Stimulated activated naive CD8-positive, alpha-beta T cell treated with anti-CD3 and anti-CD28 coated beads, Interleukin-15, Interleukin-2, amounts not matched to agents 100 ng/mL and 50 ng/mL, for 24 hours (primary cell): ENCODE data around the gene GNB1L.

Source experiments
- H3K27ac Mint-ChIP-seq: one replicate; pipeline ENCODE4 v1.8.0; 2021; ENCODE audit warnings: mild to moderate bottlenecking, mixed read lengths
- H3K27me3 Mint-ChIP-seq: one replicate; pipeline ENCODE4 v1.8.0; 2021; ENCODE audit warnings: mixed read lengths
- H3K36me3 Mint-ChIP-seq: one replicate; pipeline ENCODE4 v1.8.0; 2021; ENCODE audit warnings: low read depth, mixed read lengths
- H3K4me1 Mint-ChIP-seq: one replicate; pipeline ENCODE4 v1.8.0; 2021; ENCODE audit warnings: low read depth, mixed read lengths
- H3K4me3 Mint-ChIP-seq: one replicate; pipeline ENCODE4 v1.8.0; 2021; ENCODE audit warnings: mild to moderate bottlenecking, mixed read lengths
- H3K9me3 Mint-ChIP-seq: one replicate; pipeline ENCODE4 v1.8.0; 2021; ENCODE audit warnings: mixed read lengths

Gene GNB1L

DNA sequence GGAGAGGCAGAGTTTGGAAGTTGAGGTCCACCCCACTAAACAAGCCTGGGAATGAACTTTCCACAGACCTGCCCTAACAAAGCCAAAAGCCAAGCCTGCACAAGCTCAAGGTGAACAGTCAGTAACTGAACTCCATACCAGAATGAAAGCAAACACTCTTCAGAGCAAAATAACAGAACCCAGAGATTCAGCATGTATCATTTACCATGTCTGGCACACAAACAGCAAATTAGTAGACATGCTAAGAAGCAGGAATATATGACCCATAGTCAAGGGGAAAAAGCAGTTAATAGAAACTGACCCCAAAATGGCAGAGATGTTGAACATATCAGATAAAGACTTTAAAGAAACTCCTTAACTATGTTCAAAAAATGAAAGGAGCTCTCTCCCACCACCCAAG lies 62.8 kb downstream of the GNB1L start:
- H3K4me1 Mint-ChIP-seq: no peaks in the 10 kb centered on the region
- H3K4me3 Mint-ChIP-seq: no peak overlapping the region
- H3K27me3 Mint-ChIP-seq: no peaks in the 10 kb centered on the region
- H3K9me3 Mint-ChIP-seq: peaks cover 5% of the 10 kb centered on the region
- no peak overlapping the region for H3K27ac Mint-ChIP-seq
- peaks cover 51% of the 10 kb centered on the region for H3K36me3 Mint-ChIP-seq

DNA sequence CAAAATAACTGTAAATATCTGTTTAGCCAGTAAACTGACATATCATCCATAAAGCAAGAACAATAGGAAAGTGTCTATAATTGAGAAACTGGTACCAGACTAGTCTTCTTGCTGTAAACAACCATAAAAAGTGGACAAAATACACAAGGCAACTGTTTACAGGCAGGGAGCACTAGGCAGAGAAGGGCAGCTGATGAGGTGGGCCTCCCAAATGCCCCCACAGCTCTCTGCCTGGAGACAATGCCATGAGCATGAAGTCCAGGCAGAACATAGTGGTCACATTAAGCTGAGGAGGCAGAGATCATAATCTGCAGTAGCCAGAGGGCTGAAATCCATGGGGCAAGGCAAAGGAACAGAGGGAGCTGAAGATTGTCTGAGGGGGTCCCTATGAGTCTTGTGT lies 63.4 kb downstream of the GNB1L start:
- no peak overlapping the region for H3K4me3 Mint-ChIP-seq
- peaks cover 51% of the 10 kb centered on the region for H3K36me3 Mint-ChIP-seq
- H3K4me1 Mint-ChIP-seq: no peaks in the 10 kb centered on the region
- peaks cover 5% of the 10 kb centered on the region for H3K9me3 Mint-ChIP-seq
- H3K27me3 Mint-ChIP-seq: no peaks in the 10 kb centered on the region
- H3K27ac Mint-ChIP-seq: no peak overlapping the region

DNA sequence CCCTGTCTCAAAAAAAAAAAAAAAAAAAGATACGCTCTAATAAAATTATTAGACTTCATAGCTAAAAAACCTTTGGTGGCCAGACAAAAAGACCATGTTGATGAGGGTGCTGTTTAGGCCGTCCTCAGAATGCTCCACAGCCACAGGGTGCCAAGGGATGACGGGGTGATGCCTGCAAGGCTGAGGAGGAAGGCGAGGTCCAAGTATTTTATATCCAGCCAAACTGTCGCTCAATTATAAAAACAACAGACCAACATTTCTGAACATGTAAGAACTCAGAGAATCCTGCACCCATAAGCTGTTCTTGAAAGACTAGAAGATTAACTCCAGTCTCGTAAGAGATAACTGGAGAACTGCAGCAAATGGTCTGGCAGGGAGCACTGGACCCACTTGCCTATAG lies 64.8 kb downstream of the GNB1L start:
- H3K27me3 Mint-ChIP-seq: no peaks in the 10 kb centered on the region
- H3K27ac Mint-ChIP-seq: no peak overlapping the region
- no peak overlapping the region for H3K4me3 Mint-ChIP-seq
- peaks cover 42% of the 10 kb centered on the region for H3K36me3 Mint-ChIP-seq
- no peaks in the 10 kb centered on the region for H3K4me1 Mint-ChIP-seq
- peaks cover 5% of the 10 kb centered on the region for H3K9me3 Mint-ChIP-seq

DNA sequence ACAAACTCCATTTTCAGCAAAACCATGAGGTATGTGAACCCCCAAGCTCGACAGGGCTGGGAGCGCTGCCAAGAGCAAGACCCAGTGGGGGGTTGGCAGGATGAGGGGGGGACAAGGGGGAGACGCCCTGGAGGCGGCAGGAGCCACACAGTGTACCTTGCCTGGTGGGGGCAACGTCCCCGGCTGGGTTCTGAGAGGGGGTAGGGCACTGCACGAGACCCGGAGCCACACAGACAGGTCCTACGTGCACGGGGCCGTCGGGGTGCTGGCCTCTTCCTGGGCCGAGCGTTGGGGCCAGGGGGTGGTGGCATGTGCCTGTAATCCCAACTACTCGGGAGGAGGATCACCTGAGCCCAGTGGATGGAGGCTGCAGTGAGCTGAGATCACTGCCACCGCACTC lies 65.3 kb downstream of the GNB1L start:
- Mint-ChIP-seq H3K4me1 (no peaks in the 10 kb centered on the region), H3K4me3 (no peak overlapping the region), H3K36me3 (peaks cover 40% of the 10 kb centered on the region), H3K9me3 (peaks cover 5% of the 10 kb centered on the region), H3K27ac (no peak overlapping the region), H3K27me3 (no peaks in the 10 kb centered on the region)

DNA sequence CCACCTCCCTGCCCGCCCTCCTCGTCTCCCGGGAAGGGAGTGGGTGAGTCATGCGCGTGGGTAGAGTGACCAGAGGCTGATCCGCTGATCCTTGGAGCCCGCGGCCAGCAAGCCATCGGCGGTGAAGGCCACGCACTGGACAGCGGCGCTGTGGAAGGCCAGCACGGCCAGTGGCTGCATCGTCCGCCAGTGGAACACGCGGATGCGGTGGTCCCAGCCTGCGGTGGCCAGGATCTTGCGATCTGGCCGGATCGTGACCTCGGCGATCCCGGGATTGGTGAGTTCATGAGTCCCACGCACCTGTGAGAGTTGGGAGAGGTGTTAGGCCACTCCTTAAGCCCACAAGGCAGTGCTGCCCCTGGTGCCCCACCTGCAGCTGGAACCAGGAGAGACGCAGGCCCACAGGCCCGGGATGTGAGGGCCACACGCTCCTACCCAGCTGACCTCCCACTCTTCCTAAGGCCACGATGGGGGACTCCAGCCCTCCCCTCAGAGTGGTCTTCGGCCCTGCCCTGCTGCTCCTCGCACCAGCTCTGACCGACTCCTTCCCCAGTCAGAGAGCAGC lies 65.9 kb downstream of the GNB1L start:
- peaks cover 5% of the 10 kb centered on the region for H3K9me3 Mint-ChIP-seq
- H3K27ac Mint-ChIP-seq: no peak overlapping the region
- no peaks in the 10 kb centered on the region for H3K27me3 Mint-ChIP-seq
- H3K4me1 Mint-ChIP-seq: no peaks in the 10 kb centered on the region
- no peak overlapping the region for H3K4me3 Mint-ChIP-seq
- peaks cover 33% of the 10 kb centered on the region for H3K36me3 Mint-ChIP-seq

DNA sequence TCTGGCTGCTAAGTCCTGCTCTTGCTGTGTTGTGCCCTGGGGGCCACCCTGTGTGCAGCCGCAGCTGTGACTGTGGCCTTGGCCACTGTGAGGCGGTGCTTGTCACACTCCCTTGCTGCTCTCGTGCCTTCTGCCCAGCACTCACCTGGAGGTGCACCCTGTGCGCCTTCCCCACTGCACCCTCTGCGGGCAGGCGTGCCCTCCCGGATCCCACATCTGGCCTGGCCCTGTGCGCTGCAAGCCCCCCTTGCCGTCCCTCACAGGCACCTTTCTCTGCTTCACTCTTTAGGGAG lies 66.9 kb downstream of the GNB1L start:
- Mint-ChIP-seq H3K36me3 (peaks cover 26% of the 10 kb centered on the region), H3K4me3 (no peak overlapping the region), H3K27me3 (no peaks in the 10 kb centered on the region), H3K27ac (no peak overlapping the region), H3K9me3 (no peaks in the 10 kb centered on the region), H3K4me1 (no peaks in the 10 kb centered on the region)

DNA sequence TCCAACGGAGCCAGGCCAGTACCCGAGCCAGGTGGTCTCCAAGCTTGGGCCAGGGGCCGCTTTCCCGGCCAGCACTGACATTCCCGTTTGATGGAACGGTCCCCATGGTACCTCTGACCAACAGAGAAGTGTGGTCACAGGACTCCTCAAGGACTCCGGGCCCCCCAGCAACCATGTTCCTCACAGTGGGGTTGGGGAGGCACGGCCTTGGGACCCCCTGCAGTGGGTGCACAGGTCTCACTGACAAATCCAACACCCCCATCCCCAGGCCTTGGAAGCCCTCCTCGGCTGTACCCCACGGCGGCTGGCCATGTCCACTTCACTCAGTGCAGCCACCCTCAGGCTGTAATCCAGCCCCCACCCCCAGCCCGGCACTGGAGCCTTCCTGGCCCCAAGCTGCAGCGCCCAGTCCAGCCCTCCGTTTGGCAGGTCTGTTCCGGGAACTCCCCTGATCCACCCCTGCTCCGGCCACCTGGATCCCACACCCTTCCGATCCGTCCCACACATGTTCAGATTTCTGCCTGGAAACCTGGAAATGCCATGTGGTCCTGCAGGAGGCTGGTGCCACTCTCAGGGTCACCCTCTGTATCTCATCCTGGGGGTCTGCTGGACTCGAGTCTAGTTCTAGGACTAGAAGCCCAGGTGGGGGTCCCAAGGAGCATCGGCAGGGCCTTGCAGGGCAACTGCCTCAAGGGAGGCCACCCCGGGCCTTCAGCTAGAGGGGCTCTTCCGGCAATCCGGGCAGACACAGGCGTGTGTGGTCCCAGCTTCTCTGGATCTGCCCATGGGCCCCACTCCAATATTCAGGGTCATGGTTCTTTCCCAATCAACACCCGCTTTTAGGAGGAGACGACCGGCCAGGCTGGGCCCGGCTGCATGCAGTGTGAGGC lies 67.5 kb downstream of the GNB1L start:
- Mint-ChIP-seq H3K4me3 (no peak overlapping the region), H3K9me3 (no peaks in the 10 kb centered on the region), H3K27ac (no peak overlapping the region), H3K4me1 (no peaks in the 10 kb centered on the region), H3K36me3 (peaks cover 20% of the 10 kb centered on the region), H3K27me3 (no peaks in the 10 kb centered on the region)

DNA sequence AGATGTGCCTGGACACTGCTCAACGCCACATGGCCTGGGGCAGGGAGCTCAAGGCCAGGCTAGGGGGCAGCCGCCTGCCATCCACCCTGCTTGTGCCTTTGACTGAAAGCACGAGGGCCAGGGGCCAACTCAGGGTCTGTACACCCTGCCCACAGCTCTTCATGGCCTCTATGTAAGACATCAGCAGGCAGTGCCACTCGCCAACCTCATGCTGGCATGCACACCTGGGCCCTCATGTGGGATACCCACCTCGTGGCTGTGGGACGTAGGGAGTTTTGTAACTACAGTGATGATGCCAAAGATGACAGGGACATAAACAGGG lies 68.4 kb downstream of the GNB1L start:
- H3K36me3 Mint-ChIP-seq: peaks cover 12% of the 10 kb centered on the region
- H3K4me3 Mint-ChIP-seq: no peak overlapping the region
- no peak overlapping the region for H3K27ac Mint-ChIP-seq
- H3K27me3 Mint-ChIP-seq: no peaks in the 10 kb centered on the region
- H3K4me1 Mint-ChIP-seq: no peaks in the 10 kb centered on the region
- H3K9me3 Mint-ChIP-seq: no peaks in the 10 kb centered on the region

DNA sequence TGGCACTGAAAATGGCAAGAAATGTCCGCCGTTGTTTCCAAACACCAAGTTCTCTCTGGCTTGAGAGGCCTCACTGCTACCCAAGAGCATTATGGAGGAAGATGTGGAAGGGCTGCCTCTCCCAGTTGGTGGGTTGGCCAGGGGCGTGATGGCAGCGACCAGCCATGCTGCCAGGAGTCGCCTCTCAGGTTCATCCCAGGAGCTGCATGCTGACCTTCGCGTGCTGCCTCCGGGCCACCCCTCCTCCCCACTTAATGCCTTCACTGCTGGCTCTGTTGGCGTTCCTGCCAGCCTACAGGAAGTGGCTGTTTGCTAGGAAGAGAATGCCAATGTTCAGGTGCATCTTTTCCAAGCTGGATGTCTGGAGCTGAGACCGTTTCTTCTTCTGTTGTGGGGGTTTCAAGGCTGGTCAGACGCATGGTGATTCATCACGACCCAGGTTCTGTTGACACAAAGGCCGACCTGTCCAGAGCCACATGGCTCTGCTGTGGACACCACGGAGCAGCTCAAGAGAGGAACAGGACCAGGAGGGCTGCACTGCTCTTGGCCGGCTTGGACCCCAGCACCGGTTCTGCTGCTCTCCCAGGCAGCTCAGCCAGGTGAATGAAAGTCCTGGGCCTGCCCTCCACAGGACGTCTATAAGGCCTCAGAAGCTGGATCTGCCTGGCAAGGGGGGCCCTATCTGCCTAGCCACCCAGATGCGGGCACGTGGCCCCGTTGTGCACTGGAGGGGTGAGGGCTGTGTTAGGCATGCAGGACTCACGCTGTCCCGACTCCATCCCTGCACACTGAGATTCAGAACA lies 69.0 kb downstream of the GNB1L start:
- no peak overlapping the region for H3K4me3 Mint-ChIP-seq
- H3K27ac Mint-ChIP-seq: no peak overlapping the region
- H3K36me3 Mint-ChIP-seq: peaks cover 11% of the 10 kb centered on the region
- no peaks in the 10 kb centered on the region for H3K27me3 Mint-ChIP-seq
- no peaks in the 10 kb centered on the region for H3K4me1 Mint-ChIP-seq
- no peaks in the 10 kb centered on the region for H3K9me3 Mint-ChIP-seq

DNA sequence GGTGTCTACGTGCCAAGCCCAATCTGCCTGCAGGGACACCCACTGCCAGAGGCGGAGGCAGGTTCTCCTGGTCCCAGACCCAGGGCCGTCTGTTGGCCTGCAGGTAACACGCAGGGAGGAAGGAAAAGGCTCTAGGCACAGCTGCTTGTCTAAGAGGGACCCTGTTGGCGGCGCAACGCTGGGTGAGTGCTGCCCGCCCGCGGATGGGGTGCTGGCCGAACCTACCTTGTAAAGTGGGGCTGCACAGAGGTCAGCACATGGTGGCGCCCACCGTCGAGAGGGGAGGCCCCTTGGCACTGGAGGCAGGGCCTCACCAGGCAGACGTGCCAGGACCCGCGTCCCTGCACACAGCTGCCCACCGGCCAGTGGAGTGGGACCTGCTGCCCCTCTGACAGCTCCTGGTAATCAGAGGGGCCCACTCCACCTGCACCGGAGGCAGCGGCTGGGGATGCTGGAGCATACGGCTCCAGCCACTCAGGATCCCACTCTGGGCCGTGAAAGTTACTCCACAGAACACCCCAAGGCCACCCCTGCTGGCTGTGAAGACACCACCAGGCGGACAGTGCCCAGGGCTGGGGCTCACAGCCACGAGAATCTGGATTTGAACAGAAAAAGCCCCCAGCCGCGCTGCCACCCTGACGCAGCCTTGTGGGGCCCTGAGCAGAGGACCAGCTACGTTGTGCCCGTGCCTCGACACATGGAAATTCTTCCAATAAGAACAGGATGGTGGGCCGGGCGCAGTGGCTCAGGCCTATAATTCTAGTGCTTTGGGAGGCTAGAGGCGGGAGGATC lies 70.1 kb downstream of the GNB1L start:
- Mint-ChIP-seq H3K27me3 (peaks cover 11% of the 10 kb centered on the region), H3K36me3 (no peaks in the 10 kb centered on the region), H3K9me3 (no peaks in the 10 kb centered on the region), H3K4me3 (no peak overlapping the region), H3K27ac (no peak overlapping the region), H3K4me1 (peaks cover 7% of the 10 kb centered on the region)

DNA sequence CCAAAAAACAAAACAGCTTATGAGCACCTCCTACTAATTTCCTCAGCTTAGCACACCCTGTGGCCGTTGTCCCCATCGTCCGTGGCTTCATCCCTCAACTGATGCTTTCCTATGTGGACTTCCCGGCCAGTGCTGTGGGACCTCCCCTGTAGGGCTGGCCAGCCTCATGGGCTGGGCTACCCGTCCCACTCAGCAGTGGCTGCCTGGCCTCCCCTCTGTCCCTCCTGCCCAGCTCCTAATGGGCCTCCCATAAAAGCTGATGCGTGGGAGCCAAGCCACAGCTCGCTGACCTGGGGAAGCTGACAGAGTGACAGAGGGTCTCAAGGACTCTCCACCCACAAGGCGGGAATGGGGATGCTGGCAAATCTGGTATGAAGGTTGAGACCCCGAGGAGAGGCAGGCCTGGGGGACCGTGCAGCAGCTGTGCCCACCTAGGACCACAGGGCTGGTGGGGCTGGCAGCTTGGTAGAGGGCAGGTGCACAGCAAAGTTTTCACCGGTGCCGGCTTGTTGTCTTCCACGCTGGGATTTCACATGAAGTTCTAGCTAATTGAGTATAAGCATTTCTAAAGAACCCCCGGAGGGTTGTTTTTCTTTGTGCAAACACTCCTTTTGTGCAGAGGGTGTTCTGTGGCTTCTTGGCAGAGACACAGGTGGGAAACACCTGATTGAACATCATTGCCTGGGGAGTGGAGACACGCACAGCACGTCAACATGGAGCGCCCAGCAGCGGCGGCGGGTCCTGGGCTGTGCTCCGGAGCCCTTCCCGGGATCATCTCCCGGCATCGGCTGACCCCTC lies 70.9 kb downstream of the GNB1L start:
- Mint-ChIP-seq H3K4me3 (no peak overlapping the region), H3K36me3 (no peaks in the 10 kb centered on the region), H3K4me1 (peaks cover 7% of the 10 kb centered on the region), H3K27ac (no peak overlapping the region), H3K9me3 (no peaks in the 10 kb centered on the region), H3K27me3 (peaks cover 19% of the 10 kb centered on the region)

DNA sequence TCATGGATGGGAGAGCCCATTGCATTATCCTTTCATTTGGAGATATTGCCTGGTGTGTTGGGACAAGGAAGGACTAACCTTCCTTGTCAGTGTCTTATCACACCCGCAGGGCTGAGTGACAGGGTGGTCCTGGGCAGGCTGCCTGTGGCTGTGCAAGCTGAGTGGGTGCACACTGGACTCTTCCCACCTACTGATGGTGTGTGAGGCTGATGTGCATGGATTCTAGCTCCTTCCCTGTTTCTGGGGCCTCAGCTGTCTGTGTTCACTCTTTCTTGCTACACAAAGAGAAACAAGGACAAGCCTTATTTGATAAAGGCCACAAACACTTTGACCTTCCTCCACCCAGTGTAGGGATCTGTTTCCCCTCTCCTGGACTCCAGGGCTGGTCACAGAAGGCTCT lies 72.1 kb downstream of the GNB1L start:
- no peak overlapping the region for H3K27ac Mint-ChIP-seq
- H3K9me3 Mint-ChIP-seq: no peaks in the 10 kb centered on the region
- H3K4me1 Mint-ChIP-seq: peaks cover 7% of the 10 kb centered on the region
- H3K36me3 Mint-ChIP-seq: no peaks in the 10 kb centered on the region
- H3K27me3 Mint-ChIP-seq: peaks cover 23% of the 10 kb centered on the region
- H3K4me3 Mint-ChIP-seq: no peak overlapping the region

DNA sequence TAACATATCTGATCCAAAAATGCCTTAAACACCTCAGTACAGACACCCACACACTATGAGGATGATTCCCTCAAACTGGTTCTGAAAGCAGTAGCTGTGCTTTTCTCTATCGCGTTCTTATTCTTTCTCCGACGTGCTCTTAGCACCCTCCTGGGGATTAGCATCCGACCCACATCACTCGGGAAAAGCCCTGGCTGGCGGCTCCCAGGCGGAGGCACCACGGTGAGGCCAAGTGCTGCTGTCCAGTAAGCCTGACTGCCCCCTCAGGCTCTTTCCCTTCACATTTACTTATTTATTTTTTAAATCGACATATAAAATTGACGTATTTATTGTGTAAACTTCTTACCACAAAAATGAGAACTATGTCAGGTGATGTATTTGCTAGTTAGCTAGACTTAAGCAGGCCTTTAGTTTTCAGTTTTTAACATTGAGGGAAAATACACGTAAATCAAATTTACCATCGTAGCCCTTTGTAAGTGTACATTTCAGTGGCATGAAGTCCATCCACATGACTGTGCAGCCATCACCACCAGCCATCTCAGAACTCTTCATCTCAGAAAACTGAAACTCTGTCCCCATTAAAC lies 74.9 kb downstream of the GNB1L start:
- H3K9me3 Mint-ChIP-seq: no peaks in the 10 kb centered on the region
- H3K4me3 Mint-ChIP-seq: no peak overlapping the region
- peaks cover 23% of the 10 kb centered on the region for H3K27me3 Mint-ChIP-seq
- H3K4me1 Mint-ChIP-seq: peaks cover 13% of the 10 kb centered on the region
- no peaks in the 10 kb centered on the region for H3K36me3 Mint-ChIP-seq
- H3K27ac Mint-ChIP-seq: no peak overlapping the region

DNA sequence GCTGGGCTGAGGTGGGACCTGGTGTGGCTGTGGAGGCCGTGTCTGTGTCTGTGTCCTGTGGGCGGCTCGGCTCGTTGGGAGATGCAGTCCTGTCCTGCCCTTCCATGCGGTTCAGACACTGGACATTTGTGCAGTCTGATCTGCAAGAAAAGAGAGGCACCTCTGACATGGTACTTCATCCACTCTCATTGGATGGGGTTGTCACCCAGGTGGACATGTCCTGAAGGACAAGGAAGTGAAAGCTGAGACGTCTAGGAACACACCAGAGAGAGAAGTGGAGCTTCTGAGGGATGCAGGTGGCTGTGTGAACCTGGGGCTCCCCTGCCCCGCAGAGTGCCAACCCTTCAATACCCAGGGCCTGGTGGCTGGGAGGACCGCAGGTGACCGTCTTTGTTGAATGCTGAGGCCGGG lies 75.7 kb downstream of the GNB1L start:
- H3K27ac Mint-ChIP-seq: no peak overlapping the region
- H3K4me1 Mint-ChIP-seq: peaks cover 13% of the 10 kb centered on the region
- no peak overlapping the region for H3K4me3 Mint-ChIP-seq
- no peaks in the 10 kb centered on the region for H3K9me3 Mint-ChIP-seq
- H3K27me3 Mint-ChIP-seq: peaks cover 31% of the 10 kb centered on the region
- H3K36me3 Mint-ChIP-seq: no peaks in the 10 kb centered on the region
